GM13976 (cell line): ENCODE data around the gene GALNT1.

Source experiments
- DNase-seq: peaks from one replicate; pipeline ENCODE4 v3.0.0; 2012; ENCODE audit warnings: low spot score
- CTCF ChIP-seq: IDR thresholded peaks from 2 replicates; pipeline ENCODE4 v1.5.1; 2012; ENCODE audit warnings: borderline replicate concordance, mild to moderate bottlenecking; ENCODE audit not compliant: insufficient read depth; ENCODE audit errors: extremely low read depth, missing control alignments, control extremely low read depth
- in situ Hi-C: fragments of 300-500 bp; cut with MboI; formaldehyde crosslinking; loops from one replicate; pipeline ENCODE4 v1.12.0; 2022; ENCODE audit warnings: low sequenced_read_pairs, mixed read lengths, inconsistent platforms; ENCODE audit not compliant: unreplicated experiment

Gene GALNT1

GRCh38 chr18:35653392-35654135, 72.0 kb downstream of the GALNT1 start:
- DNase-seq = no peak
- TF ChIP-seq CTCF = no peak
- in situ Hi-C loops = no loop called here

DNA sequence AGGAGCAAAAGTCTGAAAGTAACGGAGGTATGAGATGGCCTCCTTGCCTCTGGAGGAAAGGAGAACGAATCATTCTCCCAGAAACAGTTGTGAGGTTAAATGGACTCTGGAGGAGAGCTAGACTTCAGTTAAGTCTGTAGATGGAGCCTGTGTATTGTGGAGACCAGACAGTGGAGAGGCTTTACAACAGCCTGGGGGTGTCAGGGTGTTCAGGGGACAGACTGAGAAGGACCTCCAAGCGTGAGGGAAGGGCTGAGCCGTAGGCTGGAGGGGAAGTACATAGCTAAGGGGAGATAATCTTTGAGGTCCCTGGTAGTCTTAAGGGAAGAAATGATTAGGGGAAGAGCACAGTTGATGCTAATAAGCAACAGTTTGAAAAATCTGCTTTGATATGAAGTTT, 76.6 kb downstream of the GALNT1 start:
- in situ Hi-C loops = no loop called here
- no peak for TF ChIP-seq CTCF
- DNase-seq = no peak

DNA sequence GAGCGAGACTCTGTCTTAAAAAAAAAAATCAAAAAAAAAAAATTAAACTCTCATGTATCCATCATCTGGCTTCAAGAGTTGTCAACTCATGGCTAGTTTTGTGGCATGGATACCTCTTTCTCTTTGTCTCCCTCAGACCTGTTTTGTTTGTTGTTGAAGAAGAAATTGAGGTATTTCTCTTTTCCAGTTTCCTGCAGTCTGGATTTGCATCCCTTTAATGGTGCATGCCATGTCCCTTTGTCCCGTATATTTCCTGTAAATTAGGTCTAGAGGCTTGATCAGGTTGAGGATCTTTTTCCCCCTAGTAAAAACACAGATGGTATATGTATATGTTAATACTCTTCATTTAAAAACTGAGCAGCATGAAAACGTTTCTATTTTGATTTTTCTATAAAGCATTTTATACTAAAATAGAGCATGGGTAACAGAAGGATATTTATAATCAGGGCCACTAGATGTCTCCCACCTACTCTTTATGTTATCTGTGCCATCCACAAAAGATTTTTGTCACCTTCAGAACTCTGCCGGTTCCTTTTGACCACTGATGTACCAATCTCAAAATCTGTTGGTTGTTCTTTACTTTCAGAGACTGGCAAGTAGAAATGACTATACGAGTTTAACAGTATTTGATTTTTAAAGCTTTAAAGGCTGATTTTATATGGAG, 80.1 kb downstream of the GALNT1 start:
- DNase-seq = no peak
- in situ Hi-C loops = no loop called here
- no peak for TF ChIP-seq CTCF

GRCh38 chr18:35662293-35663062, 80.9 kb downstream of the GALNT1 start:
- DNase-seq = no peak
- in situ Hi-C loops = no loop called here
- TF ChIP-seq CTCF = no peak

GRCh38 chr18:35671966-35672603, 90.5 kb downstream of the GALNT1 start:
- no peak for DNase-seq
- in situ Hi-C loops = no loop called here
- TF ChIP-seq CTCF = no peak

GRCh38 chr18:35672897-35673296, 91.4 kb downstream of the GALNT1 start:
- in situ Hi-C loops = no loop called here

More at GRCh38 chr18:35672897-35673296, 91.4 kb downstream of the GALNT1 start:
- TF ChIP-seq CTCF = no peak
- no peak for DNase-seq
